IMR-90 (cell line): ENCODE results near the gene DLK2.

Source experiments
- BHLHE40 ChIP-seq: fragments of 150-350 bp; IDR thresholded peaks from 2 replicates; pipeline ENCODE4 v1.6.1; 2016; ENCODE audit warnings: mild to moderate bottlenecking, low read depth, low read length
- CEBPB ChIP-seq: IDR thresholded peaks from 2 replicates; pipeline ENCODE4 v1.6.1; 2012; ENCODE audit warnings: low read depth, low read length, improper control_type of control experiment
- CHD1 ChIP-seq: IDR thresholded peaks from 2 replicates; pipeline ENCODE4 v1.6.1; 2012; ENCODE audit warnings: low read depth, low read length, improper control_type of control experiment
- CTCF ChIP-seq: conservative IDR thresholded peaks from 2 replicates; pipeline ENCODE4 v1.5.1; 2012; ENCODE audit warnings: mild to moderate bottlenecking, low read depth, low read length, improper control_type of control experiment
- MAFK ChIP-seq: IDR thresholded peaks from 2 replicates; pipeline ENCODE4 v1.6.1; 2012; ENCODE audit warnings: low read depth, low read length, improper control_type of control experiment
- MAZ ChIP-seq: IDR thresholded peaks from 2 replicates; pipeline ENCODE4 v1.6.1; 2012; ENCODE audit warnings: low read depth, mild to moderate bottlenecking, low read length, improper control_type of control experiment, moderate library complexity, borderline replicate concordance
- MXI1 ChIP-seq: IDR thresholded peaks from 2 replicates; pipeline ENCODE4 v1.6.1; 2012; ENCODE audit warnings: low read depth, mild to moderate bottlenecking, low read length, moderate library complexity, borderline replicate concordance
- POLR2A ChIP-seq: IDR thresholded peaks from 2 replicates; pipeline ENCODE4 v1.6.1; 2012; ENCODE audit warnings: mild to moderate bottlenecking, low read depth, low read length
- RAD21 ChIP-seq: IDR thresholded peaks from 2 replicates; pipeline ENCODE4 v1.6.1; 2012; ENCODE audit warnings: low read length, improper control_type of control experiment
- RCOR1 ChIP-seq: IDR thresholded peaks from 2 replicates; pipeline ENCODE4 v1.6.1; 2012; ENCODE audit warnings: mild to moderate bottlenecking, low read length, improper control_type of control experiment; ENCODE audit not compliant: insufficient replicate concordance
- RFX5 ChIP-seq: IDR thresholded peaks from 2 replicates; pipeline ENCODE4 v1.8.0; 2012; ENCODE audit warnings: low read depth, mild to moderate bottlenecking, low read length, moderate library complexity
- SMC3 ChIP-seq: fragments of 150-350 bp; IDR thresholded peaks from 2 replicates; pipeline ENCODE4 v1.6.1; 2016; ENCODE audit warnings: low read depth, mild to moderate bottlenecking, antibody characterized with exemption, low read length, moderate library complexity
- TF ChIP-seq, protein P1 (sequence below): fragments of 150-350 bp; IDR thresholded peaks from 2 replicates; pipeline ENCODE4 v1.6.1; 2017; ENCODE audit warnings: mild to moderate bottlenecking, antibody characterized with exemption, low read length, low read depth
- TF ChIP-seq, protein P2 (sequence below): fragments of 150-350 bp; IDR thresholded peaks from 2 replicates; pipeline ENCODE4 v1.6.1; 2016; ENCODE audit warnings: low read depth, mild to moderate bottlenecking, low read length, moderate library complexity, borderline replicate concordance

- TF ChIP-seq RAD21 (no peak), CTCF (no peak), RFX5 (no peak), POLR2A (no peak), CHD1 (no peak), MXI1 (no peak), RCOR1 (no peak), CEBPB (no peak), MAZ (no peak), MAFK (no peak), SMC3 (no peak), BHLHE40 (no peak)
- TF ChIP-seq, protein P1, sequence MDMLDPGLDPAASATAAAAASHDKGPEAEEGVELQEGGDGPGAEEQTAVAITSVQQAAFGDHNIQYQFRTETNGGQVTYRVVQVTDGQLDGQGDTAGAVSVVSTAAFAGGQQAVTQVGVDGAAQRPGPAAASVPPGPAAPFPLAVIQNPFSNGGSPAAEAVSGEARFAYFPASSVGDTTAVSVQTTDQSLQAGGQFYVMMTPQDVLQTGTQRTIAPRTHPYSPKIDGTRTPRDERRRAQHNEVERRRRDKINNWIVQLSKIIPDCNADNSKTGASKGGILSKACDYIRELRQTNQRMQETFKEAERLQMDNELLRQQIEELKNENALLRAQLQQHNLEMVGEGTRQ = no peak
- TF ChIP-seq, protein P2, sequence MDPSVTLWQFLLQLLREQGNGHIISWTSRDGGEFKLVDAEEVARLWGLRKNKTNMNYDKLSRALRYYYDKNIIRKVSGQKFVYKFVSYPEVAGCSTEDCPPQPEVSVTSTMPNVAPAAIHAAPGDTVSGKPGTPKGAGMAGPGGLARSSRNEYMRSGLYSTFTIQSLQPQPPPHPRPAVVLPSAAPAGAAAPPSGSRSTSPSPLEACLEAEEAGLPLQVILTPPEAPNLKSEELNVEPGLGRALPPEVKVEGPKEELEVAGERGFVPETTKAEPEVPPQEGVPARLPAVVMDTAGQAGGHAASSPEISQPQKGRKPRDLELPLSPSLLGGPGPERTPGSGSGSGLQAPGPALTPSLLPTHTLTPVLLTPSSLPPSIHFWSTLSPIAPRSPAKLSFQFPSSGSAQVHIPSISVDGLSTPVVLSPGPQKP = no peak
Measured at GRCh38 chr6:43437700-43438099, 17.6 kb downstream of the DLK2 start.
